Thoracic aorta (tissue), 2 donors: Measurements from ENCODE around the gene SUN3. TPM values are rescaled to one million over a fixed set of nuclear protein-coding genes. Genes with fewer than 3 reads are reported as not detected.
"Not testable (repeated sequence)": the region's sequence is repeated elsewhere in the genome, so short reads cannot be mapped to it uniquely, and the experiment has no call there.

Experiments used
- ATAC-seq: fragments of 150-250 bp; one replicate; pipeline ENCODE4 v1.8.0; 2017; ENCODE audit warnings: low read depth; ENCODE audit not compliant: insufficient number of reproducible peaks, low FRiP score
- DNase-seq: peaks from one replicate; pipeline ENCODE4 v3.0.0-alpha.2; 2020; ENCODE audit warnings: low spot score
- H3K27ac ChIP-seq, 2 donors: fragments of 200-600 bp; sonication (generic); 1 replicate in 1 of 2; 2 replicates in 1 of 2; pipeline ENCODE4 v1.5.1; 2016; ENCODE audit warnings: mild to moderate bottlenecking in 2 of 2, moderate library complexity in 2 of 2
- H3K27me3 ChIP-seq: fragments of 200-600 bp; sonication (generic); replicated peaks from 2 replicates; pipeline ENCODE4 v1.6.0; 2016; ENCODE audit warnings: mild to moderate bottlenecking; ENCODE audit not compliant: insufficient read depth
- H3K36me3 ChIP-seq: fragments of 200-600 bp; sonication (generic); one replicate; pipeline ENCODE4 v1.5.1; 2016
- H3K4me1 ChIP-seq, 2 donors: fragments of 200-600 bp; sonication (generic); 1 replicate in 1 of 2; 2 replicates in 1 of 2; pipeline versions ENCODE4 v1.5.1 to v1.6.0; 2016; ENCODE audit warnings: low read depth in 2 of 2, mild to moderate bottlenecking in 1 of 2; ENCODE audit not compliant: control insufficient read depth in 1 of 2
- H3K4me3 ChIP-seq: fragments of 200-600 bp; sonication (generic); 2 replicates; pipeline ENCODE4 v1.5.1; 2016; ENCODE audit warnings: mild to moderate bottlenecking
- H3K9me3 ChIP-seq: fragments of 200-600 bp; sonication (generic); 2 replicates; pipeline ENCODE4 v1.5.1; 2016
- total RNA-seq, 2 donors: library from RNA; depleted of rRNA; stranded (reverse); fragments of >200 nt; gene quantifications; one replicate each; pipeline versions ENCODE4 v1.1.0 to v1.2.3, GENCODE V29; 2016
- TF ChIP-seq, protein P1 (sequence below): fragments of 200-600 bp; sonication (generic); IDR thresholded peaks from one replicate; pipeline ENCODE4 v1.5.1; 2019; ENCODE audit warnings: antibody characterized with exemption

SUN3 gene
- total RNA-seq, 2 donors from 2014 or later = not detected

DNA sequence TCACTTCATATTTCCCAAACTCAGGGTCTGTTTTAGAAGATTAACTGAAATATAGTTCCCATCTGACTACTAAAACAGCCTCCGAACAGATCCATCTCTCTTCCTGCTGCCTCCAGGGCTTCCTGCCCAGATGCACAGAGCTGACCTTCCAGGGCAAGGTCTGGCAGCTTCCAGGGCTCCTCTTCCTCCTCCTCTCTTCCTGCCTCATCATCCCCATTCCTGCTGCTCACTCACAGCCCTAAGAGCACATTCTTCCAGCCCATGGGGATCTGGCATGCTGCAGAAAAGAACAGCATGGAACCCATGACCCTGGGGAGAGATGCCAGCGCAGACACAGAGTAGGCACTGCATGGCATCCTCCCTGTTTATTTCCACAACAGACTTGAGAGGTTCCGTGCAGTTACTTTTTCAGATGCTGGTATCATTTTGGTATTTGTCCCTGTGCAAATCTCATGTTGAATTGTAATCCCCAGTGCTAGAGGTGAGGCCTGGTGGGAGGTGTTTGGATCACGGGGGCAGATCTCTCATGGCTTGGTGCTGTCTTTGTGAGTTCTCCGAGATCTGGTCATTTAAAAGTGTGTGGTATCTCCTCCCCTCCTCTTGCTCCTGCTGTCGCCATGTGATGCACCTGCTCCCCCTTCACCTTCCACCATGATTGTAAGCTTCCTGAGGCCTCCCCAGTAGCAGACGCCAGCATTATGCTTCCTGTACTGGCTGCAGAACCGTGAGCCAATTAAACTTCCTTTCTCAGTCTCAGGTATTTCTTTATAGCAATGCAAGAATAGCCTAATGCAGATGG, 85.0 kb downstream of the SUN3 start:
- Histone ChIP-seq H3K36me3 (no peaks in the 10 kb centered on the region), H3K4me3 (no peak overlapping the region), H3K9me3 (no peaks in the 10 kb centered on the region), H3K27ac (no peak overlapping the region), H3K4me1 (peaks cover 14 to 24% of the 10 kb centered on the region in 2 donors), H3K27me3 (no peaks in the 10 kb centered on the region)
- ATAC-seq (no peak), DNase-seq (no peak)
- TF ChIP-seq, protein P1, sequence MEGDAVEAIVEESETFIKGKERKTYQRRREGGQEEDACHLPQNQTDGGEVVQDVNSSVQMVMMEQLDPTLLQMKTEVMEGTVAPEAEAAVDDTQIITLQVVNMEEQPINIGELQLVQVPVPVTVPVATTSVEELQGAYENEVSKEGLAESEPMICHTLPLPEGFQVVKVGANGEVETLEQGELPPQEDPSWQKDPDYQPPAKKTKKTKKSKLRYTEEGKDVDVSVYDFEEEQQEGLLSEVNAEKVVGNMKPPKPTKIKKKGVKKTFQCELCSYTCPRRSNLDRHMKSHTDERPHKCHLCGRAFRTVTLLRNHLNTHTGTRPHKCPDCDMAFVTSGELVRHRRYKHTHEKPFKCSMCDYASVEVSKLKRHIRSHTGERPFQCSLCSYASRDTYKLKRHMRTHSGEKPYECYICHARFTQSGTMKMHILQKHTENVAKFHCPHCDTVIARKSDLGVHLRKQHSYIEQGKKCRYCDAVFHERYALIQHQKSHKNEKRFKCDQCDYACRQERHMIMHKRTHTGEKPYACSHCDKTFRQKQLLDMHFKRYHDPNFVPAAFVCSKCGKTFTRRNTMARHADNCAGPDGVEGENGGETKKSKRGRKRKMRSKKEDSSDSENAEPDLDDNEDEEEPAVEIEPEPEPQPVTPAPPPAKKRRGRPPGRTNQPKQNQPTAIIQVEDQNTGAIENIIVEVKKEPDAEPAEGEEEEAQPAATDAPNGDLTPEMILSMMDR = no peak

DNA sequence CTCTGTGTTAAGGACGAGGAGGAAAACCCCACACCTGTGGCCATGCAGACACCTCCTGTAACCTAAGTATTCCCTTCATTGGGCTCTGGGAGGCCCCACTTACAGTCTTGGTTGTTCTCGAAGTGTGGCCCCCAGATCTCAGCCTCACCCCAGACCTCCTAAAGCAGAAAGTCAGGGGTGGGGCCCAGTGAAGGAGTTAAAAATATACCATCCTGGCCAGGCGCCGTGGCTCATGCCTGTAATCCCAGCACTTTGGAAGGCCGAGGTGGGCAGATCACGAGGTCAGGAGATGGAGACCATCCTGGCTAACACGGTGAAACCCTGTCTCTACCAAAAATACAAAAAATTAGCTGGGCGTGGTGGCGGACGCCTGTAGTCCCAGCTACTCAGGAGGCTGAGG, 86.3 kb downstream of the SUN3 start:
- H3K27ac ChIP-seq, ATAC-seq, DNase-seq, H3K9me3 ChIP-seq, H3K36me3 ChIP-seq, H3K27me3 ChIP-seq, H3K4me3 ChIP-seq: not testable (repeated sequence)
- peaks cover 14 to 24% of the 10 kb centered on the region in 2 donors for H3K4me1 ChIP-seq

GRCh38 chr7:47942132-47942531, 86.8 kb downstream of the SUN3 start:
- TF ChIP-seq, protein P1 = no peak
- Histone ChIP-seq H3K4me1 (peaks cover 14 to 24% of the 10 kb centered on the region in 2 donors), H3K27me3 (no peaks in the 10 kb centered on the region), H3K9me3 (no peaks in the 10 kb centered on the region), H3K36me3 (no peaks in the 10 kb centered on the region), H3K4me3 (no peak overlapping the region), H3K27ac (peak overlapping the region; percentile 87 to 90)
- DNase-seq (no peak), ATAC-seq (no peak)

DNA sequence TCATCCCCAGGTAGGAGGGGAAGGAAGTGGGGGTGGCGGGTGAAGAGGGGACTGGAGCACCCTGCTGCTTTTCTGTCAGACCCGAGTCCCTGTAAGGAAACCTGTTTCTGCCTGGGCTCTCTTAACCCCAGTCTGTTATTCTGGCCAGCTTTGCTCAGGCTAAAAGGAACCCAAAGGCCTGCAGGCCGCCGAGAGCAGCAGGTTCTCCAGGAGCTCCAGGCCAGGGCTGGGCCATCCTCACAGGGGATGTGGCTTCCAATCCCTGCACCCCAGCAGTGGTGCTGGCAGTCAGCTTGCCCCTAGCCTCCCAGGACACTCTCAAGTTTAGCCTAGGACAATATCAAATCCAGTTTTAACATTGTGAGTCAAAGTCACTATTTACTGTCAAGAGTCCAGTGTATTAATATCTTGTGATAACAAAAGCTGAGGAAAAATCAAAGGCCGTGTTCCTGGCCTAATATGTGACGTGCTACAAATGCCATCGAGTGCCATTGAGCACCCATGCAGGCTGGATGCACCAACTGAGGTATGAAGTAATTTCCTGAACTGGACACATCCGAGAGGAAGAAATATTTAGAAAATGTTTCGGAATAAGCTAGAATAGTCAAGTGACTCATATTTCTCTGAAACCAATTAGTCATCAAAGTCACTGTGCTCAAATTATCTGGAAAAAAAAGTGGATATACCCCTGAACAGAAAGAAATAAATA, 87.6 kb downstream of the SUN3 start:
- no peaks in the 10 kb centered on the region for H3K36me3 ChIP-seq
- no peaks in the 10 kb centered on the region for H3K9me3 ChIP-seq
- peaks cover 14 to 24% of the 10 kb centered on the region in 2 donors for H3K4me1 ChIP-seq
- ATAC-seq (peak; percentile 77), DNase-seq (peak; percentile 72)
- no peaks in the 10 kb centered on the region for H3K27me3 ChIP-seq
- peak overlapping the region; percentile 29 for H3K4me3 ChIP-seq
- H3K27ac ChIP-seq = peak overlapping the region; percentile 87 to 90
- TF ChIP-seq, protein P1 = no peak

DNA sequence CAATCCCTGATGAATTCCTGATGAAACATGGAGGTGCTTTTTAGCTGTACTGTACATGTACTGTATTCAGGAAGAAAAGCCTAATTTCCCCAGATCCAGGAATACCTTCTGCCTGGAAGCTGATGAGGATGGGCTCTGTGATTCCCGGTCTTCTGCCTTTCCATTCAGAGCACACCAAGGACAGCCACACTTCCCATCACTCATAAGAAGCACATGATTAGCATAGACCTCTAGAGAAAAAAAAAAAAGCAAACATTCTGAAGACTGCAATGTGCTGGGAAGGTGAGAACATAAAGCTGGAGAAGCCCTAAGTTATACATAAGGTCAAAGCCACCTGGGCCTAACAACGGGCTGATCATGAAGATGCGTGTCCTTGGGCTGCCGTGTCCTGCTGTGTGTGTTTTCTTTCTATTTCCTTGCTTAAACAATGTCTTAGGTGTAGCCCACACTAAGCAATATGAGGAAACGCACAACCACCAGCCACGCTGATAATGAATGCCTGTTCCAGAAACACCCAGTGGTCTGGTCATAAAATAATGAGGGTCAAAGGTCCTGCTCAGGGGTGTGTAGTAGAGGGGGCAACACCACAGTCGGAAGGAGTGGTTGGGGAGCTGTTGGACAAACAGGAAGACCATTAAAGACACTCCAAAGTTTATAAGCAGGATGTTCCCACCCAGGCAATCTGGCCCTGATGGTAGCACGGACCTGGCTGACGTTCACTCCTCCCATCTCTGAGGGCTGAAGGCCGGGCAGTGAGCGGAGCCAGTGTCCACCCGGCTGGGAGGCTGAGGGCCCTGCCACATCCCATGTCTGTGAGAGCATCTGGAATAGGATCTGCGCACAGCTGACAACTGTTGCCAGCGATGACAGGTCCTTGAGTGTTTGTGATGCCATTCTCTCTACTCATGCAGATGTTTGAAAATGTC, 88.6 kb downstream of the SUN3 start:
- no peak overlapping the region for H3K4me3 ChIP-seq
- peak overlapping the region; percentile 87 to 90 for H3K27ac ChIP-seq
- peaks cover 14 to 24% of the 10 kb centered on the region in 2 donors for H3K4me1 ChIP-seq
- TF ChIP-seq, protein P1 = no peak
- no peaks in the 10 kb centered on the region for H3K27me3 ChIP-seq
- no peaks in the 10 kb centered on the region for H3K36me3 ChIP-seq
- DNase-seq = no peak
- ATAC-seq = no peak
- no peaks in the 10 kb centered on the region for H3K9me3 ChIP-seq
